Mesothelial cell of epicardium (in vitro differentiated cells): Measurements from ENCODE around the gene ATXN1. TPM values are rescaled to one million over a fixed set of nuclear protein-coding genes. Genes with fewer than 3 reads are reported as not detected.

Experiments
- DNase-seq, 2 experiments: peaks; one replicate each; pipeline ENCODE4 v3.0.0; 2021; ENCODE audit warnings: low spot score in 2 of 2; ENCODE audit not compliant: unreplicated experiment in 2 of 2
- H3K27ac Mint-ChIP-seq: 2 replicates; pipeline ENCODE4 v1.8.0; 2021; ENCODE audit warnings: mixed read lengths
- H3K27me3 Mint-ChIP-seq: 2 replicates; pipeline ENCODE4 v1.8.0; 2021; ENCODE audit warnings: low read depth, mixed read lengths
- H3K36me3 Mint-ChIP-seq: 2 replicates; pipeline ENCODE4 v1.8.0; 2021; ENCODE audit warnings: mixed read lengths
- H3K4me1 Mint-ChIP-seq: 2 replicates; pipeline ENCODE4 v1.8.0; 2021; ENCODE audit warnings: mixed read lengths
- H3K4me3 Mint-ChIP-seq: 2 replicates; pipeline ENCODE4 v1.8.0; 2021; ENCODE audit warnings: mild to moderate bottlenecking, moderate library complexity, mixed read lengths
- H3K9me3 Mint-ChIP-seq: 2 replicates; pipeline ENCODE4 v1.8.0; 2021; ENCODE audit warnings: mixed read lengths
- CTCF ChIP-seq: fragments of 200-600 bp; sonication (generic); IDR thresholded peaks from one replicate; pipeline ENCODE4 v1.5.0; 2021; ENCODE audit warnings: antibody characterized with exemption; ENCODE audit not compliant: unreplicated experiment
- total RNA-seq: library from RNA; stranded (reverse); gene quantifications from 3 replicates; pipeline ENCODE4 v1.2.1, GENCODE V29; 2021

ATXN1 gene
- total RNA-seq, 1 donor from 2014 or later, result 59.5 TPM

DNA sequence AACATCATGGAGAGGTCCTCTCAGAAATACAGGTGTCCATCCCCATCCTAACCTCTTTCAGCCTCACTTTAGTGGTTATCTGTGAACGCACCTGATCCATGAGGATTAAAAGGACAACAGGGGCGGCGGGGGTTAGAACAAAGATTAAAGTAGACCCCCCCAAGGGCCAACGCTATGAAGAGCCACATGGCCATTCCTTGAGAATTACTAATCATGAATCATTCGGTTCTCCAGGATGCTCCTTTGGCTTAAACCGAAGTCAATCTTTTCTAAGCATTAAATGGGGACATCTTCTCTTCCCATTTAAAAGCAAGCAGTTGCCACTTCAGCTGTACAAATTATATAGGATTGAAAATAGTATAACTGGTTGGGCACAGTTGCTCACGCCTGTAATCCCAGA, 310.4 kb downstream of the ATXN1 start:
- H3K36me3 Mint-ChIP-seq, result peaks cover 4% of the 10 kb centered on the region
- no peak for DNase-seq

DNA sequence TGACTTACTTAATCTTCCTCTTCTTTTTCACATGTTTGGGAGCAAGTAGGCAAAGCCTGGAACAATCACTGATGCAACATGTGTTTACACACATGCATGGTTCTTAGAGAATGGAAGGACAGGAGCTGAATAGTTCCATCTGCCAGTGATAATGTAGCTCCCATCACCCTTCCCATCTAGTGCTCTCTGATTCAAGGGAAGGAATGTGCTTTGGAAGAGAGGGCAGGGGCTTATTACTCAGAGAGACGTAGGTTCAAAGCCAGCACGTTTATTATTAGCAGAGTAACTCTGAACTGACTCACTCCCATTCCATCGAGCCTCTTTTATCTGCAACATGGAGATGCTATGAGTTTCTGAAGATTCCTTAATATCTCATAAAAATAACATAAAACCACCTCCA, 311.0 kb downstream of the ATXN1 start:
- no peak overlapping the region for H3K27ac Mint-ChIP-seq
- no peak for TF ChIP-seq CTCF
- peaks cover 2% of the 10 kb centered on the region for H3K36me3 Mint-ChIP-seq
- no peak for DNase-seq
- no peaks in the 10 kb centered on the region for H3K27me3 Mint-ChIP-seq
- no peaks in the 10 kb centered on the region for H3K9me3 Mint-ChIP-seq
- H3K4me1 Mint-ChIP-seq, result no peaks in the 10 kb centered on the region
- no peak overlapping the region for H3K4me3 Mint-ChIP-seq

More for the DNA sequence above, 310.4 kb downstream of the ATXN1 start:
- Mint-ChIP-seq H3K4me3 (no peak overlapping the region), H3K9me3 (peaks cover 3% of the 10 kb centered on the region), H3K4me1 (no peaks in the 10 kb centered on the region), H3K27me3 (no peaks in the 10 kb centered on the region), H3K27ac (no peak overlapping the region)
- no peak for TF ChIP-seq CTCF

GRCh38 chr6:16446273-16446672, 315.0 kb downstream of the ATXN1 start:
- H3K4me1 Mint-ChIP-seq, result peaks cover 2% of the 10 kb centered on the region
- H3K4me3 Mint-ChIP-seq, result no peak overlapping the region
- H3K27ac Mint-ChIP-seq, result no peak overlapping the region
- H3K9me3 Mint-ChIP-seq, result peaks cover 5% of the 10 kb centered on the region
- peaks cover 5% of the 10 kb centered on the region for H3K36me3 Mint-ChIP-seq
- TF ChIP-seq CTCF, result no peak
- no peaks in the 10 kb centered on the region for H3K27me3 Mint-ChIP-seq
- DNase-seq, result no peak

GRCh38 chr6:16442031-16442430, 319.2 kb downstream of the ATXN1 start:
- Mint-ChIP-seq H3K4me3 (no peak overlapping the region), H3K4me1 (peaks cover 8% of the 10 kb centered on the region), H3K27me3 (no peaks in the 10 kb centered on the region), H3K9me3 (peaks cover 5% of the 10 kb centered on the region), H3K36me3 (peaks cover 9% of the 10 kb centered on the region), H3K27ac (peak overlapping the region; percentile 2)
- no peak for DNase-seq
- TF ChIP-seq CTCF, result no peak

GRCh38 chr6:16441262-16441661, 320.0 kb downstream of the ATXN1 start:
- Mint-ChIP-seq H3K27ac (peak overlapping the region; percentile 48), H3K36me3 (peaks cover 9% of the 10 kb centered on the region), H3K4me1 (peaks cover 8% of the 10 kb centered on the region), H3K9me3 (peaks cover 5% of the 10 kb centered on the region), H3K27me3 (no peaks in the 10 kb centered on the region), H3K4me3 (no peak overlapping the region)
- DNase-seq, result no peak
- no peak for TF ChIP-seq CTCF

GRCh38 chr6:16440636-16441212, 320.5 kb downstream of the ATXN1 start:
- Mint-ChIP-seq H3K36me3 (peaks cover 8% of the 10 kb centered on the region), H3K4me3 (no peak overlapping the region), H3K4me1 (peaks cover 8% of the 10 kb centered on the region), H3K27ac (no peak overlapping the region), H3K9me3 (peaks cover 5% of the 10 kb centered on the region), H3K27me3 (no peaks in the 10 kb centered on the region)
- no peak for DNase-seq
- TF ChIP-seq CTCF, result no peak
